HG03460 (cell line): ENCODE results near the gene TP73.

Source experiments
- ATAC-seq: cut with Tn5 transposase; IDR thresholded peaks from one replicate; pipeline ENCODE4 v1.9.1; 2021; ENCODE audit not compliant: unreplicated experiment

The TP73 gene

GRCh38 chr1:3651930-3652547 is at the start of gene TP73:
Gene TP73, plus strand, starts transcription at chr1:3652516. Its CDS starts 29,850 bp downstream, at chr1:3682366.
- ATAC-seq = no peak

- no peak for ATAC-seq
These were observed 49.2 kb upstream of the TP73 start for GRCh38 chr1:3603156-3603555.

- ATAC-seq = no peak
These were observed 48.5 kb upstream of the TP73 start for GRCh38 chr1:3603571-3604467.

GRCh38 chr1:3604468-3604974 is 47.8 kb upstream of the TP73 start:
- no peak for ATAC-seq

GRCh38 chr1:3604997-3605823 is 47.1 kb upstream of the TP73 start:
- ATAC-seq = no peak

- no peak for ATAC-seq
These were observed 45.3 kb upstream of the TP73 start for GRCh38 chr1:3606779-3607702.

GRCh38 chr1:3607703-3608065 is 44.6 kb upstream of the TP73 start:
- no peak for ATAC-seq

- ATAC-seq = no peak
These were observed 44.2 kb upstream of the TP73 start for GRCh38 chr1:3608154-3608553.

- no peak for ATAC-seq
These were observed 43.1 kb upstream of the TP73 start for GRCh38 chr1:3609016-3609768.

GRCh38 chr1:3609769-3610526 is 42.4 kb upstream of the TP73 start:
- ATAC-seq = no peak

GRCh38 chr1:3610527-3611169 is 41.7 kb upstream of the TP73 start:
- no peak for ATAC-seq

GRCh38 chr1:3611170-3612019 is 40.9 kb upstream of the TP73 start, which contains the start of gene MEGF6:
Gene MEGF6, minus strand, starts transcription at chr1:3611508. Its CDS starts 240 bp downstream, at chr1:3611268.
- ATAC-seq = no peak

GRCh38 chr1:3612123-3612522 is 40.2 kb upstream of the TP73 start:
- ATAC-seq = no peak

- ATAC-seq = no peak
These were observed 37.3 kb upstream of the TP73 start for GRCh38 chr1:3614755-3615742.

- ATAC-seq = no peak
These were observed 35.5 kb upstream of the TP73 start for GRCh38 chr1:3616861-3617260.

GRCh38 chr1:3617806-3618345 is 34.4 kb upstream of the TP73 start:
- no peak for ATAC-seq
